Femur (tissue), 1 donor: ENCODE measurements around the gene EGFLAM.
A peak's percentile ranks its signal among the peaks of the same experiment; 100 is the strongest.
"Not testable (repeated sequence)": the region's sequence is repeated elsewhere in the genome, so short reads cannot be mapped to it uniquely, and the experiment has no call there.

ENCODE experiments used
- DNase-seq: peaks from one replicate; pipeline ENCODE4 v3.0.0-alpha.2; 2017

Gene EGFLAM

GRCh38 chr5:38381361-38381760, 123.0 kb downstream of the EGFLAM start:
- no peak for DNase-seq

GRCh38 chr5:38382898-38383297, 124.5 kb downstream of the EGFLAM start:
- peak; percentile 70 for DNase-seq

- DNase-seq = no peak
Measured at GRCh38 chr5:38383701-38384100, 125.3 kb downstream of the EGFLAM start.

- DNase-seq = no peak
Measured at GRCh38 chr5:38384396-38384795, 126.0 kb downstream of the EGFLAM start.

GRCh38 chr5:38387161-38387560, 128.8 kb downstream of the EGFLAM start:
- DNase-seq = no peak

GRCh38 chr5:38393636-38394035, 135.3 kb downstream of the EGFLAM start:
- DNase-seq = no peak

- no peak for DNase-seq
Measured at GRCh38 chr5:38396766-38397165, 138.4 kb downstream of the EGFLAM start.

- no peak for DNase-seq
Measured at GRCh38 chr5:38400365-38400764, 142.0 kb downstream of the EGFLAM start.

- DNase-seq = no peak
Measured at GRCh38 chr5:38401145-38401544, 142.8 kb downstream of the EGFLAM start.

- no peak for DNase-seq
Measured at GRCh38 chr5:38403406-38403805, 145.0 kb downstream of the EGFLAM start.

GRCh38 chr5:38403877-38404635, 145.7 kb downstream of the EGFLAM start:
- DNase-seq = no peak

GRCh38 chr5:38404667-38405276, 146.4 kb downstream of the EGFLAM start:
- no peak for DNase-seq

- no peak for DNase-seq
Measured at GRCh38 chr5:38408446-38409198, 150.3 kb downstream of the EGFLAM start.

GRCh38 chr5:38410304-38410990, 152.1 kb downstream of the EGFLAM start:
- no peak for DNase-seq

GRCh38 chr5:38413696-38414095, 155.3 kb downstream of the EGFLAM start:
- no peak for DNase-seq

GRCh38 chr5:38414348-38414747, 156.0 kb downstream of the EGFLAM start:
- DNase-seq = no peak

- DNase-seq = not testable (repeated sequence)
Measured at GRCh38 chr5:38415772-38416171, 157.4 kb downstream of the EGFLAM start.

- DNase-seq = no peak
Measured at GRCh38 chr5:38417658-38418017, 159.3 kb downstream of the EGFLAM start.

GRCh38 chr5:38420246-38420645, 161.9 kb downstream of the EGFLAM start:
- no peak for DNase-seq

GRCh38 chr5:38420691-38421390, 162.5 kb downstream of the EGFLAM start:
- peak; percentile 47 for DNase-seq

- DNase-seq = no peak
Measured at GRCh38 chr5:38422622-38423021, 164.3 kb downstream of the EGFLAM start.

GRCh38 chr5:38423276-38424147, 165.2 kb downstream of the EGFLAM start:
- no peak for DNase-seq
